NOMO-1 treated with dmso at 0.1 percent for 144 hours (cell line): ENCODE measurements around the gene IL17A.

Experiments
- DNase-seq: peaks from one replicate; lab custom pipeline; 2025; ENCODE audit not compliant: unreplicated experiment; lab: John Stamatoyannopoulos, UW

IL17A gene

GRCh38 chr6:52186075-52186474 lies at the start of gene IL17A:
IL17A (plus strand) TSS chr6:52186375; CDS start chr6:52186432, 57 bp downstream.
- no peak for DNase-seq

- DNase-seq: no peak
Measured at GRCh38 chr6:52136934-52137467, 49.2 kb upstream of the IL17A start.

- no peak for DNase-seq
Measured at GRCh38 chr6:52138284-52138683, 47.9 kb upstream of the IL17A start.

GRCh38 chr6:52139985-52140680 lies 46.0 kb upstream of the IL17A start:
- no peak for DNase-seq

- no peak for DNase-seq
Measured at GRCh38 chr6:52141596-52141995, 44.6 kb upstream of the IL17A start.

- DNase-seq: no peak
Measured at GRCh38 chr6:52142556-52142955, 43.6 kb upstream of the IL17A start.

- no peak for DNase-seq
Measured at GRCh38 chr6:52143551-52143950, 42.6 kb upstream of the IL17A start.

GRCh38 chr6:52144196-52145076 lies 41.7 kb upstream of the IL17A start:
- no peak for DNase-seq

GRCh38 chr6:52146851-52147445 lies 39.2 kb upstream of the IL17A start:
- DNase-seq: no peak

GRCh38 chr6:52149076-52149475 lies 37.1 kb upstream of the IL17A start:
- DNase-seq: no peak

GRCh38 chr6:52149949-52150348 lies 36.2 kb upstream of the IL17A start:
- DNase-seq: no peak

- DNase-seq: no peak
Measured at GRCh38 chr6:52152070-52152423, 34.1 kb upstream of the IL17A start.

- no peak for DNase-seq
Measured at GRCh38 chr6:52152711-52153160, 33.4 kb upstream of the IL17A start.

- no peak for DNase-seq
Measured at GRCh38 chr6:52154381-52154780, 31.8 kb upstream of the IL17A start.

- DNase-seq: peak; percentile 22
Measured at GRCh38 chr6:52155791-52156576, 30.2 kb upstream of the IL17A start.

- no peak for DNase-seq
Measured at GRCh38 chr6:52157301-52157941, 28.8 kb upstream of the IL17A start.

- no peak for DNase-seq
Measured at GRCh38 chr6:52160472-52161104, 25.6 kb upstream of the IL17A start.

GRCh38 chr6:52161689-52162438 lies 24.3 kb upstream of the IL17A start:
- DNase-seq: no peak
